Stimulated activated CD4-positive, alpha-beta T cell treated with anti-CD3 and anti-CD28 coated beads, Interleukin-2, amount 100 ng/mL, for 48 hours (primary cell): ENCODE data around the gene CLTCL1.

ENCODE experiments used
- DNase-seq, 2 donors: peaks; one replicate each; pipeline ENCODE4 v3.0.0-alpha.2; 2020

CLTCL1 gene

GRCh38 chr22:19148417-19149046 lies 143.0 kb downstream of the CLTCL1 start:
- no peak for DNase-seq

- no peak for DNase-seq
Measured at GRCh38 chr22:19147195-19147780, 144.2 kb downstream of the CLTCL1 start.

GRCh38 chr22:19146215-19146968 lies 145.1 kb downstream of the CLTCL1 start:
- DNase-seq: no peak

- peak; percentile 34 for DNase-seq
Measured at GRCh38 chr22:19143967-19144400, 147.5 kb downstream of the CLTCL1 start.

- no peak for DNase-seq
Measured at GRCh38 chr22:19143212-19143611, 148.3 kb downstream of the CLTCL1 start.

GRCh38 chr22:19142394-19142793 lies 149.1 kb downstream of the CLTCL1 start:
- no peak for DNase-seq

GRCh38 chr22:19139974-19140373 lies 151.5 kb downstream of the CLTCL1 start:
- DNase-seq: no peak

GRCh38 chr22:19139001-19139356 lies 152.5 kb downstream of the CLTCL1 start:
- DNase-seq: no peak

GRCh38 chr22:19138217-19139000 lies 153.1 kb downstream of the CLTCL1 start:
- no peak for DNase-seq

- DNase-seq: no peak
Measured at GRCh38 chr22:19137384-19138216, 153.9 kb downstream of the CLTCL1 start.

GRCh38 chr22:19136915-19137314 lies 154.6 kb downstream of the CLTCL1 start:
- DNase-seq: no peak

- DNase-seq: no peak
Measured at GRCh38 chr22:19134874-19135273, 156.6 kb downstream of the CLTCL1 start.

- DNase-seq: no peak
Measured at GRCh38 chr22:19134176-19134831, 157.2 kb downstream of the CLTCL1 start.

GRCh38 chr22:19133561-19133960 lies 158.0 kb downstream of the CLTCL1 start:
- no peak for DNase-seq

- no peak for DNase-seq
Measured at GRCh38 chr22:19132693-19133400, 158.7 kb downstream of the CLTCL1 start.

- no peak for DNase-seq
Measured at GRCh38 chr22:19132153-19132552, 159.4 kb downstream of the CLTCL1 start.

- no peak for DNase-seq
Measured at GRCh38 chr22:19131685-19132015, 159.9 kb downstream of the CLTCL1 start.

- DNase-seq: no peak
Measured at GRCh38 chr22:19130959-19131684, 160.4 kb downstream of the CLTCL1 start, which contains the start of gene TSSK2. TSS of gene TSSK2 (plus strand) at chr22:19131308. CDS start at chr22:19131400, 92 bp downstream.

- no peak for DNase-seq
Measured at GRCh38 chr22:19129871-19130270, 161.6 kb downstream of the CLTCL1 start.
